LNCaP clone FGC (cell line): ENCODE results near the gene R3HDM2.

ENCODE experiments used
- DNase-seq: peaks from one replicate; pipeline ENCODE4 v3.0.0-alpha.2; 2011; ENCODE audit warnings: low read depth
- H3K4me3 ChIP-seq: 2 replicates; pipeline ENCODE4 v1.5.1; 2011; ENCODE audit warnings: mild to moderate bottlenecking, low read depth, low read length, control low read depth
- CTCF ChIP-seq: IDR thresholded peaks from 2 replicates; pipeline ENCODE4 v1.5.1; 2012; ENCODE audit warnings: mild to moderate bottlenecking; ENCODE audit not compliant: control insufficient read depth, insufficient read depth; ENCODE audit errors: extremely low read depth

R3HDM2 gene

GRCh38 chr12:57475271-57476161 lies 44.7 kb upstream of the R3HDM2 start:
- DNase-seq = no peak
- no peak for TF ChIP-seq CTCF
- H3K4me3 ChIP-seq = no peak overlapping the region

- no peak overlapping the region for H3K4me3 ChIP-seq
- no peak for DNase-seq
- no peak for TF ChIP-seq CTCF
Observed at GRCh38 chr12:57474862-57475261, 44.0 kb upstream of the R3HDM2 start.

GRCh38 chr12:57474430-57474829 lies 43.6 kb upstream of the R3HDM2 start:
- TF ChIP-seq CTCF = no peak
- no peak overlapping the region for H3K4me3 ChIP-seq
- DNase-seq = no peak

- H3K4me3 ChIP-seq = no peak overlapping the region
- TF ChIP-seq CTCF = no peak
Observed at GRCh38 chr12:57473886-57474285, 43.0 kb upstream of the R3HDM2 start.

GRCh38 chr12:57473392-57473791 lies 42.5 kb upstream of the R3HDM2 start:
- no peak for TF ChIP-seq CTCF
- DNase-seq = no peak
- no peak overlapping the region for H3K4me3 ChIP-seq

More at GRCh38 chr12:57473886-57474285, 43.0 kb upstream of the R3HDM2 start:
- DNase-seq = no peak

- no peak overlapping the region for H3K4me3 ChIP-seq
- no peak for DNase-seq
- no peak for TF ChIP-seq CTCF
Observed at GRCh38 chr12:57472391-57472790, 41.5 kb upstream of the R3HDM2 start.

- H3K4me3 ChIP-seq = no peak overlapping the region
- DNase-seq = no peak
- TF ChIP-seq CTCF = no peak
Observed at GRCh38 chr12:57471661-57472060, 40.8 kb upstream of the R3HDM2 start.
